CD8-positive, alpha-beta memory T cell (primary cell): Measurements from ENCODE around the gene SIGLEC12. TPM values are rescaled to one million over a fixed set of nuclear protein-coding genes. Genes with fewer than 3 reads are reported as not detected.

Experiments used
- CTCF ChIA-PET: fragments of 350-600 bp; sonication (Branson Sonifier 250); formaldehyde crosslinking; loops from one replicate; lab custom pipeline; 2021; ENCODE audit warnings: antibody characterized with exemption; lab: Charles Lee
- POLR2A ChIA-PET: fragments of 350-600 bp; sonication (Branson Sonifier 250); formaldehyde crosslinking; loops from one replicate; lab custom pipeline; 2021; ENCODE audit warnings: antibody characterized with exemption; lab: Charles Lee
- DNase-seq, 5 donors: peaks; one replicate each; pipeline versions ENCODE4 v3.0.0 to v3.0.0-alpha.2; 2020 to 2022; ENCODE audit warnings: mixed read lengths in 1 of 5
- H3K27ac ChIP-seq: one replicate; pipeline ENCODE4 v1.7.0; 2013; ENCODE audit warnings: low read depth, mild to moderate bottlenecking, low read length, moderate library complexity
- H3K27me3 ChIP-seq: 2 replicates; pipeline ENCODE4 v1.7.0; 2013; ENCODE audit warnings: low read length, mild to moderate bottlenecking; ENCODE audit not compliant: insufficient read depth, poor library complexity, severe bottlenecking
- H3K36me3 ChIP-seq: 2 replicates; pipeline ENCODE4 v1.7.0; 2013; ENCODE audit warnings: mild to moderate bottlenecking, low read length, moderate library complexity; ENCODE audit not compliant: insufficient read depth
- H3K4me1 ChIP-seq: 2 replicates; pipeline ENCODE4 v1.7.0; 2013; ENCODE audit warnings: mild to moderate bottlenecking, low read length, moderate library complexity; ENCODE audit not compliant: insufficient read depth
- H3K4me3 ChIP-seq: 2 replicates; pipeline ENCODE4 v1.7.0; 2013; ENCODE audit warnings: mild to moderate bottlenecking, low read length
- H3K9me3 ChIP-seq: 2 replicates; pipeline ENCODE4 v1.7.0; 2013; ENCODE audit warnings: mild to moderate bottlenecking, low read length
- H3K27ac Mint-ChIP-seq, 8 donors: one replicate each; pipeline ENCODE4 v1.8.0; 2020 to 2021; ENCODE audit warnings: mixed read lengths in 8 of 8, mild to moderate bottlenecking in 6 of 8, inconsistent platforms in 3 of 8, moderate library complexity in 3 of 8
- H3K27me3 Mint-ChIP-seq, 2 donors: one replicate each; pipeline ENCODE4 v1.8.0; 2020 to 2021; ENCODE audit warnings: mixed read lengths in 2 of 2, mild to moderate bottlenecking in 1 of 2, moderate library complexity in 1 of 2
- H3K36me3 Mint-ChIP-seq, 3 donors: one replicate each; pipeline ENCODE4 v1.8.0; 2020 to 2021; ENCODE audit warnings: mixed read lengths in 3 of 3, inconsistent platforms in 1 of 3, mild to moderate bottlenecking in 1 of 3
- H3K4me1 Mint-ChIP-seq, 3 donors: one replicate each; pipeline ENCODE4 v1.8.0; 2020 to 2021; ENCODE audit warnings: mixed read lengths in 3 of 3, inconsistent platforms in 1 of 3, mild to moderate bottlenecking in 1 of 3
- H3K4me3 Mint-ChIP-seq, 7 donors: one replicate each; pipeline ENCODE4 v1.8.0; 2020 to 2021; ENCODE audit warnings: mixed read lengths in 7 of 7, mild to moderate bottlenecking in 6 of 7, moderate library complexity in 4 of 7, inconsistent platforms in 2 of 7
- H3K9me3 Mint-ChIP-seq, 5 donors: one replicate each; pipeline ENCODE4 v1.8.0; 2020 to 2022; ENCODE audit warnings: mixed read lengths in 5 of 5, mild to moderate bottlenecking in 3 of 5, moderate library complexity in 2 of 5, inconsistent platforms in 1 of 5
- polyA plus RNA-seq: library from polyadenylated mRNA; unstranded; fragments of 300-500 nt; fragmentation: Illumina TruSeq; gene quantifications from one replicate; pipeline ENCODE4 v1.2.3, GENCODE V29; 2021
- total RNA-seq, 2 experiments: library from RNA; stranded (reverse); gene quantifications; one replicate each; pipeline ENCODE4 v1.2.3, GENCODE V29; 2021

Gene SIGLEC12
- total and polyA plus RNA-seq, 3 experiments from 2014 or later: 0.31 to 1.0 (median 0.60) TPM

DNA sequence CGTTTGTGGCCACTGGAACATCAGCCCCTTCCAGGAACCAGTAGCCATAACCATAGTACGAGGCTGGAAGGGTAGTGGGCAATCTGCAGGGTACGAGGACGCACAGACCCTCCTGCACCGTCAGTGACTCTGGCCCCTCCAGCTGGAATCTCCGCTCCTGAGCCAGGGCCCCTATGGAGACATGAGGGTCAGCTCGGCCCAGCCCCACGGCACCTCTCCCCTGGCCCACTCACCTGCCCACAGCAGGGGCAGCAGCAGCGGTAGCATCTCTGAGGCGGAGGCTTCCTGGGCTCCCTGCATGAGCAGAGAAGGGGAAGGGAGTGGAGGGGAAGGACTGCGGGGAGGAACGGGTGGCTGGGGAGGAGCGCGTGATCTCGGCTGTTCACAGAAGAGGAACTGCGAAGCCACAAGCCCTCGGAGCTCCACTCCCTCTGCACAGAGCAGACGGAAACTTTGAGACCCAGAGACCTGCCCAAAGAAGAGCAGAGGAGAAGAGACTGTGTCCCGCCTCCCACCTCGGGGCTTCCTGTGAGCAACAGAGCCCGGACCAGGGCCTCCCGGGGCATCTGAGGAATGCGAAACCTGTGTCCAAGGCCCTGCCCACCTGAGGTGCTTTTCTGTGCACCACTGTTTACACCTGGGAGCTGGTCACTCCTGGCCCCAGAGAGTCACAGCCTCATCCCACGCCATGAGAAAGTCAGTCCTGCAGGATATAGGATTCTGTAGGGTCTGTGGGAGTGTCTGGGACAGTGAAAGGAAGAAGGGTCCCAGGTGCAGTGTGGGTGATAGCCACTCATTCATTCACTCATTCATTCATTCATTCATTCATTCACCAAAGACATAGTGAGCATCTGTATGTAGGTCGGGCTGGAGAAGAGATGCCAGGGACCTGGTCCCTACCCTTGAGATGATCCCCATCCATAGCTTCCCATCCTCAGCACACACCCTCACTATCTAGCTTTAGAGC, 30.0 kb upstream of the SIGLEC12 start, which contains the start of gene SIGLEC6:
Gene SIGLEC6, minus strand, starts transcription at position 322 of the 967 bp plus-strand sequence. Its CDS starts 22 bp downstream, at position 300.
- ChIA-PET CTCF (no interaction called here), POLR2A (no interaction called here)
- H3K27me3 Mint-ChIP-seq: peaks cover 24 to 80% of the 10 kb centered on the region in 2 donors
- no peaks in the 10 kb centered on the region for H3K36me3 ChIP-seq
- no peaks in the 10 kb centered on the region for H3K36me3 Mint-ChIP-seq
- H3K27ac ChIP-seq: no peak within 1 kb of the TSS
- no peak within 1 kb of the TSS for H3K4me3 ChIP-seq
- no peak within 1 kb of the TSS for H3K4me3 Mint-ChIP-seq
- no peak for DNase-seq
- H3K9me3 Mint-ChIP-seq: peaks cover 0 to 11% (median 10%) of the 10 kb centered on the region in 5 donors
- H3K27ac Mint-ChIP-seq: no peak within 1 kb of the TSS
- H3K4me1 ChIP-seq: no peaks in the 10 kb centered on the region
- no peaks in the 10 kb centered on the region for H3K4me1 Mint-ChIP-seq
- no peaks in the 10 kb centered on the region for H3K27me3 ChIP-seq
- H3K9me3 ChIP-seq: no peaks in the 10 kb centered on the region

DNA sequence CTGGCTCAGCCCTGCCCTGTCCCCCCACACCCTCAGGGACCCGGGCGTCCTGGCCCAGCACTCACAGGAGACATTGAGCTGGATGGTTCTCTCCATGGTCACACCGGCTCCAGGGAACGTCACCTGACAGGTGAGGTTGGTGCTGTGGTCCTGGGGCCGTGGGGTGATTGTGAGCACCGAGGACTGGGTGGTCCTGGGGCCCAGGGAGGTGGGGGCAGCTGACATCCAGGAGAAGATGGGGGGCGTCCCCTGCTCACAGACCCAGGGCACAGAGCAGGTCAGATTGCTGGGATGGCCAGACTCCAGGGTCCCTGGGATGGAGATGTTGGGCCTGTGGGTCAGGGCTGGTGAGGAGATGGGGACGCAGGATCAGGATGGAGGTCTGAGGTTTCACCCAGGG, 29.0 kb upstream of the SIGLEC12 start:
- Mint-ChIP-seq H3K9me3 (peaks cover 0 to 8% (median 4%) of the 10 kb centered on the region in 5 donors), H3K4me3 (no peak overlapping the region), H3K4me1 (no peaks in the 10 kb centered on the region), H3K27me3 (peaks cover 20 to 72% of the 10 kb centered on the region in 2 donors), H3K27ac (no peak overlapping the region), H3K36me3 (no peaks in the 10 kb centered on the region)
- DNase-seq: no peak
- Histone ChIP-seq H3K4me3 (no peak overlapping the region), H3K4me1 (no peaks in the 10 kb centered on the region), H3K27me3 (no peaks in the 10 kb centered on the region), H3K27ac (no peak overlapping the region), H3K9me3 (no peaks in the 10 kb centered on the region), H3K36me3 (no peaks in the 10 kb centered on the region)
- POLR2A ChIA-PET: no interaction called here
- CTCF ChIA-PET: no interaction called here

DNA sequence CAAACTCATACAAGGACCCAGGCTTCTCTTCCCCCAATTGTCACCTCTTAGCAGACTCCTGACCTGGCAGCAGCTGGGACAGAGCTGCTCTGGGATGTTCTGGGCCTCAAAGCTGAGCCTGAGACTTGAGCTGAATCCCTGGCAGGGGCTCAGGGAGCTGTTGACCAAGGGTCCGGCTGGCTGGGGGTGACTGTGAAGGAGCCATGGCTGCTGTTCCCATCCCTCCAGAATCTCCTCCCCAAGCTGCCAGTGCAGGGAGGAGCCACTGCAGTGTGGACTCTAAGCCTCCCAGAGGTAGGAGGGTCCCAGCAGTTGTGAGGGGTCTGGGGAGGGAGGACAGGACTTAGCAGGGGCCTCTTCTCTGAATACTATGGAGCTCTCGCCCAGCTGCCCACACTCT, 27.7 kb upstream of the SIGLEC12 start:
- H3K27me3 Mint-ChIP-seq: peaks cover 17 to 63% of the 10 kb centered on the region in 2 donors
- no peak overlapping the region for H3K4me3 Mint-ChIP-seq
- H3K27ac ChIP-seq: no peak overlapping the region
- ChIA-PET POLR2A (no interaction called here), CTCF (no interaction called here)
- H3K4me3 ChIP-seq: no peak overlapping the region
- H3K9me3 Mint-ChIP-seq: peaks cover 0 to 2% (median 0%) of the 10 kb centered on the region in 5 donors
- H3K36me3 ChIP-seq: no peaks in the 10 kb centered on the region
- H3K4me1 ChIP-seq: no peaks in the 10 kb centered on the region
- H3K9me3 ChIP-seq: no peaks in the 10 kb centered on the region
- peak overlapping the region in 1 of 8 donors; percentile 36 for H3K27ac Mint-ChIP-seq
- no peaks in the 10 kb centered on the region for H3K27me3 ChIP-seq
- H3K4me1 Mint-ChIP-seq: no peaks in the 10 kb centered on the region
- no peak for DNase-seq
- H3K36me3 Mint-ChIP-seq: no peaks in the 10 kb centered on the region

DNA sequence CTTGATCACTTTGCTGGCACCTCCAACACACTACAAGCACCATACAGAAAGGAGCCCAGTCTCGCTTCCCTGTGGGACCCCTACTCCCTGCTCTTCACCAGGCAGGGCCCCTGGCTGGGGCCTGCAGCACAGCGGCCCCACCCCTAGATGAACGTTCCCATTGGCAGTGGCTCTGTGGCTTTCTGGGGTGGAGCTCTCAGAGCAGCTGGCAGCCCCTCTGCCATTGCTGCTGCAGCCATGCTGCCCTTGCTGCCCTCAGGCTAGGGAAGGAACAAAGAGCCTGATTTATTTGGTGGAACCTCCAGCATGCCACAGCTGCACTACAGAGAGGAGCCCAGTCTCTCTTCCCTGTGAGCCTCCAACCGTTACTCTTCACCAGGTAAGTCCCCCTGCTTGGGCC, 24.1 kb upstream of the SIGLEC12 start:
- no peak overlapping the region for H3K27ac Mint-ChIP-seq
- no peaks in the 10 kb centered on the region for H3K9me3 ChIP-seq
- H3K4me1 Mint-ChIP-seq: no peaks in the 10 kb centered on the region
- no peak for DNase-seq
- H3K27ac ChIP-seq: no peak overlapping the region
- no peaks in the 10 kb centered on the region for H3K4me1 ChIP-seq
- H3K27me3 ChIP-seq: no peaks in the 10 kb centered on the region
- H3K4me3 ChIP-seq: no peak overlapping the region
- H3K27me3 Mint-ChIP-seq: peaks cover 20 to 59% of the 10 kb centered on the region in 2 donors
- H3K36me3 Mint-ChIP-seq: no peaks in the 10 kb centered on the region
- ChIA-PET POLR2A (no interaction called here), CTCF (no interaction called here)
- H3K36me3 ChIP-seq: no peaks in the 10 kb centered on the region
- peaks cover 0 to 2% (median 0%) of the 10 kb centered on the region in 5 donors for H3K9me3 Mint-ChIP-seq
- H3K4me3 Mint-ChIP-seq: no peak overlapping the region

DNA sequence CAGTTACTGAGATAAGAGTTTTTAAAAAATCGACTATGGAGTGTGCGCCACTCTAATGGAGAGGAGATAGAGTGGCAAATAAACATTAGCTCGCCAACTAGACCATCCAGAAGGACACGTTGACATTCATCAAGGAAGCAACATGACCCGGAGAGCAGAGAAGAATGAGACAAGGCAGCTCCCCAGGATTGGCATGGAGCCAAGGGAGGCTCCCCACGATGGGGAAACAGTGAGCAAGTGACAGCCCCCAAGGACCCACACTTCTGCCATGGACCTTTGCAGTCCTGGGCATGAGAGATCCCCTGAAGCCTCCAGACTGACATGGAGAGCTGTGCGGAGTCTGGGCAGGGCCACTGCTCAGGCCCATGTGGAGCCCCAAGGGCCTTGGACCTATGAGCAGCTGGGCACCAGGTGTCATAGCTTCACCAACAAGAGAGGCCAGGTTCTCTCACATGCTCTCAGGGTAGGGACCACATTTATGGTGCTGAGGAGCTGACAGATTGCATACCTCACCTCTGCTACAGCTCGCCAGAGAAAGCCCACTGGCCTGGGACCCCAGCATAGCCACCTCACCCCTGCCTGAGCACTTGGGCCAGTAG, 23.2 kb upstream of the SIGLEC12 start:
- H3K4me3 Mint-ChIP-seq: no peak overlapping the region
- H3K36me3 Mint-ChIP-seq: no peaks in the 10 kb centered on the region
- H3K27me3 Mint-ChIP-seq: peaks cover 23 to 50% of the 10 kb centered on the region in 2 donors
- H3K4me3 ChIP-seq: no peak overlapping the region
- H3K9me3 Mint-ChIP-seq: no peaks in the 10 kb centered on the region
- H3K9me3 ChIP-seq: no peaks in the 10 kb centered on the region
- no peaks in the 10 kb centered on the region for H3K4me1 Mint-ChIP-seq
- no peaks in the 10 kb centered on the region for H3K27me3 ChIP-seq
- no peaks in the 10 kb centered on the region for H3K36me3 ChIP-seq
- DNase-seq: no peak
- H3K4me1 ChIP-seq: no peaks in the 10 kb centered on the region
- POLR2A ChIA-PET: no interaction called here
- no peak overlapping the region for H3K27ac Mint-ChIP-seq
- no peak overlapping the region for H3K27ac ChIP-seq
- CTCF ChIA-PET: no interaction called here

DNA sequence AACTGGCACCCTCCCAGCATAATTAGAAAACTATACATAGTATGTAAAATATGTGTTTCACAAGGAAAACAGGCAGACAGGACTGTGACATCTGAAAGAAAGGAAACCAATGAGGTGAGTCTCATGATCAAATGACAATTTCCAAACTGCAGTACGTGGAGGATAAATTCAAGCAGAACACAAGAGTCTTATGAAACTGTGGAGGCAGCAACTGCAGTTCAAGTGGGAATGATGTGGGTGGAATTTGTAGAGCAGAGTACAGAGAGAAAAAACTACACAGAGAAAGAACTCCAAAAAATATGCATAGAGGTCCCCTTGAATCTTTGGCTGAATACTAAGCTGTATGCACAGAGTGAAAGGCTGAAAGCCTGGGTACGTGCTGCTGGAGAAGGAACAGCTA, 20.2 kb upstream of the SIGLEC12 start:
- no peak for DNase-seq
- H3K4me1 Mint-ChIP-seq: no peaks in the 10 kb centered on the region
- peaks cover 13 to 54% of the 10 kb centered on the region in 2 donors for H3K27me3 Mint-ChIP-seq
- H3K27me3 ChIP-seq: no peaks in the 10 kb centered on the region
- no peak overlapping the region for H3K27ac Mint-ChIP-seq
- ChIA-PET POLR2A (no interaction called here), CTCF (interaction anchor here (1.3 kb wide), 1 partner anchor 19 kb away, joined by 3 read pairs; no protein-coding TSS in a partner anchor)
- H3K36me3 Mint-ChIP-seq: peaks cover 0 to 3% (median 1%) of the 10 kb centered on the region in 3 donors
- no peak overlapping the region for H3K27ac ChIP-seq
- no peak overlapping the region for H3K4me3 ChIP-seq
- H3K36me3 ChIP-seq: no peaks in the 10 kb centered on the region
- H3K9me3 Mint-ChIP-seq: no peaks in the 10 kb centered on the region
- no peak overlapping the region for H3K4me3 Mint-ChIP-seq
- H3K4me1 ChIP-seq: no peaks in the 10 kb centered on the region
- H3K9me3 ChIP-seq: no peaks in the 10 kb centered on the region

DNA sequence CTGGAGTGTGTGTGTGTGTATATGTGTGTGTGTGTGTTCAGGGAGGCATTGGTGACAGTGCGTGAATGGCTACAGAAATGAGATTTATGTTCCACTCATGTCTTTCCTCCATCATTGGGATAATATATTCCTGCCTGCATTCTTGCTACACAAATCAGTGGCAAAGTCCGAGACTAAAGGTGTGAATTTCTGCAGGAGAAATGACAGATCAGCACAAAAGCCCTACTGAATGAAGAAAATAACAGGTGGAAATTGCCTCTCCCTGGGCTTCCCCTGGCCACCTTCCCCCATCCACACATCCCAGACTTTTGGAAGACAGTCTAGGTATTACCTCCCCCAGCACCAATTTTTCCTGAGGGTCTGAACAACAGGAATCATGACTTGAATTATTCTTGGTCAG, 19.8 kb upstream of the SIGLEC12 start:
- no peaks in the 10 kb centered on the region for H3K9me3 ChIP-seq
- Mint-ChIP-seq H3K27me3 (peaks cover 16 to 56% of the 10 kb centered on the region in 2 donors), H3K4me1 (no peaks in the 10 kb centered on the region), H3K36me3 (peaks cover 0 to 3% (median 1%) of the 10 kb centered on the region in 3 donors), H3K9me3 (no peaks in the 10 kb centered on the region), H3K4me3 (no peak overlapping the region), H3K27ac (no peak overlapping the region)
- H3K36me3 ChIP-seq: no peaks in the 10 kb centered on the region
- no peaks in the 10 kb centered on the region for H3K27me3 ChIP-seq
- H3K4me3 ChIP-seq: no peak overlapping the region
- no peak for DNase-seq
- no peaks in the 10 kb centered on the region for H3K4me1 ChIP-seq
- ChIA-PET POLR2A (no interaction called here), CTCF (interaction anchor here (1.3 kb wide), 1 partner anchor 19 kb away, joined by 3 read pairs; no protein-coding TSS in a partner anchor)
- H3K27ac ChIP-seq: no peak overlapping the region

DNA sequence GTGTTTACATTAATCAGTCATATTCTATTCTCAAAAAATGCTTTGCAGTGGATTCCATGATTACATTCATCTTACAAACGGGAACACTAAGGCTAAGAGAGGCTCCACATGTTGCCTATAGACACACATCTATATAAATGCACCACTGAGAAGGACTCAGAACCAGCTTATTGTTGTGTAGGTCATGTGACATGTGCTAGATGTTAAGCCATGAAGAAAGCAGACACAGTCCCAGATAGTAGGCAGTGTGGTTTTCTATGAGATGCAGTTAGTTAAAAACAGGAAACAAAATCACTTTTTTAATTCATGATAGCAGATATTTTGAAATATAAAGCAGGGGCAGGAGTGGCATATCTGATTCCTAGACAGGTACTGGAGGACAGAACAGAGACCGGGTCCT, 19.1 kb upstream of the SIGLEC12 start:
- Histone ChIP-seq H3K36me3 (no peaks in the 10 kb centered on the region), H3K4me3 (no peak overlapping the region), H3K4me1 (no peaks in the 10 kb centered on the region), H3K9me3 (no peaks in the 10 kb centered on the region), H3K27me3 (no peaks in the 10 kb centered on the region), H3K27ac (no peak overlapping the region)
- DNase-seq: no peak
- Mint-ChIP-seq H3K36me3 (peaks cover 0 to 3% (median 1%) of the 10 kb centered on the region in 3 donors), H3K4me3 (no peak overlapping the region), H3K4me1 (no peaks in the 10 kb centered on the region), H3K27ac (no peak overlapping the region), H3K9me3 (no peaks in the 10 kb centered on the region), H3K27me3 (peaks cover 16 to 60% of the 10 kb centered on the region in 2 donors)
- POLR2A ChIA-PET: interaction anchor here (0.5 kb wide), 1 partner anchor 55 kb away, joined by 3 read pairs; no protein-coding TSS in a partner anchor
- CTCF ChIA-PET: no interaction called here
